Pancreas (tissue), 10 donors: ENCODE results near the gene CDR2L. TPM values are rescaled to one million over a fixed set of nuclear protein-coding genes. Genes with fewer than 3 reads are reported as not detected.
"Not testable (repeated sequence)": the region's sequence is repeated elsewhere in the genome, so short reads cannot be mapped to it uniquely, and the experiment has no call there.

Source experiments
- ATAC-seq, 4 donors: fragments of 200-7000 bp; cut with Tn5 transposase; one replicate each; pipeline versions ENCODE4 v1.8.0 to v1.9.1; 2020; ENCODE audit warnings: mild to moderate bottlenecking in 4 of 4, moderate library complexity in 4 of 4
- DNase-seq, 6 donors: peaks; one replicate each; pipeline ENCODE4 v3.0.0-alpha.2; 2020
- FAIRE-seq: peaks from 2 replicates; lab custom pipeline; 2012; peaks lifted over from hg19 to GRCh38; lab: Jason Lieb, UNC
- H3K27ac ChIP-seq, 4 donors: fragments of 200-600 bp; sonication (generic); 1 replicate in 3 of 4; 2 replicates in 1 of 4; pipeline versions ENCODE4 v1.5.0 to v1.8.0; 2020
- H3K27me3 ChIP-seq, 4 donors: fragments of 200-600 bp; one replicate each; pipeline ENCODE4 v1.8.0; 2021
- H3K36me3 ChIP-seq, 3 donors: fragments of 200-600 bp; sonication (generic) in 1 of 3; one replicate each; pipeline versions ENCODE4 v1.5.0 to v1.8.0; 2020 to 2021
- H3K4me1 ChIP-seq, 3 donors: fragments of 200-600 bp; one replicate each; pipeline ENCODE4 v1.8.0; 2021
- H3K4me3 ChIP-seq, 4 donors: fragments of 200-600 bp; sonication (generic) in 2 of 4; one replicate each; pipeline versions ENCODE4 v1.5.0 to v1.8.0; 2020 to 2021
- H3K9me3 ChIP-seq, 4 donors: fragments of 200-600 bp; one replicate each; pipeline ENCODE4 v1.8.0; 2021
- CTCF ChIP-seq, 4 donors: fragments of 200-600 bp; sonication (generic) in 3 of 4; IDR thresholded peaks; one replicate each; pipeline versions ENCODE4 v1.5.0 to v1.8.0; 2021; ENCODE audit warnings: antibody characterized with exemption in 4 of 4
- WGBS, 2 donors: extraction: QIAGEN DNeasy Blood & Tissue Kit; methylation state at CpG; one replicate each; pipeline ENCODE4 v1.1.7; 2013; 5-methylcytosine and 5-hydroxymethylcytosine counted together
- intact Hi-C, 3 donors: fragments of 100-400 bp; cut with DNase I; formaldehyde crosslinking; loops; one replicate each; pipeline versions ENCODE4 v1.11.1 to v1.14.2; 2022
- polyA plus RNA-seq, 2 donors: library from polyadenylated mRNA; stranded (reverse); fragments of 200-250 nt; gene quantifications; one replicate each; pipeline ENCODE4 v1.2.3, GENCODE V29; 2013
- total RNA-seq, 6 donors: library from RNA; stranded (reverse); fragmentation: NEBNext Ultra II Directional in 4 of 6; extraction: Animal tissue kit (Norgen Biotek cat#: 25700) in 4 of 6; gene quantifications; one replicate each; pipeline versions ENCODE4 v1.2.1 to v1.2.4, GENCODE V29; 2021 to 2023
- donor health status: healthy with polysubstance abuse.
- donor health status: DM: no; HTN: no; CAD: no; lungs with moderate emphysema.
- donor health status: DM: no; HTN: no; CAD: no.
- donor health status: control.
- donor health status: control.
- donor health status: Bipolar disorder and iron deficiency.
- donor health status: DM: yes; HTN: yes; CAD: no.
- donor health status: DM: no; HTN: no; CAD: no.
- donor health status: DM: no; HTN: no; CAD: no.
- donor health status: DM: yes; HTN: yes; CAD: no.

Gene CDR2L
- total and polyA plus RNA-seq, 8 donors = 2.3 to 11.2 (median 4.1) TPM

DNA sequence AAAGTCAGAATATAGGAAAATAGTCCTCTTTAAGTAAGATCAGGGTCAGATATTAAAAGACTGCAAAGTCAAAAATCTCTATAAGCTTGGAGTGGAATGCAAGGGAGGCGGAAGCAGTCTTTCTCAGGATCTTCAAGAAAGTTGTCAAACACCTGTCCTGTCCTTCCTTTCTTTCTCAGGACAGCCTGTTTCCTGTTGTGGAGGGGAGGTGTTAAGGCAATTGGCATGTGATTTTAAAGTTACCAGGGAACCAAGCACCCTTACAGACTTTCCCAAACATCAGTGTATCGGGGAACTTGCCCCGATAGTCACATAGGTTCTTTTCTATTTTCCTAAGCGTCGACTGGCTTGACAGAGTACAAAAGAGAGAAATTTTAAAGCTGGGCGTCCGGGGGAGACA, 57.3 kb downstream of the CDR2L start:
- H3K36me3 ChIP-seq = peaks cover 4 to 23% (median 5%) of the 10 kb centered on the region in 3 donors
- ATAC-seq (no peak), FAIRE-seq (no peak), DNase-seq (no peak)
- H3K9me3 ChIP-seq = no peaks in the 10 kb centered on the region
- no peak overlapping the region for H3K4me3 ChIP-seq
- no peak for TF ChIP-seq CTCF (IDR thresholded peaks at IDR 0.05)
- peaks cover 4 to 19% (median 10%) of the 10 kb centered on the region in 3 donors for H3K4me1 ChIP-seq
- no peaks in the 10 kb centered on the region for H3K27me3 ChIP-seq
- no peak overlapping the region for H3K27ac ChIP-seq
- intact Hi-C loops = no loop called here
- WGBS, 2 donors = 82 to 83% methylated on average over 7 of the region's 7 CpGs

- WGBS, 2 donors = 14 to 16% methylated on average over 25 of the region's 25 CpGs
- Histone ChIP-seq H3K27ac (peak overlapping the region; percentile 69 to 91 (median 88)), H3K36me3 (peaks cover 0 to 12% (median 4%) of the 10 kb centered on the region in 3 donors), H3K4me3 (peak overlapping the region; percentile 73 to 97 (median 93)), H3K4me1 (peaks cover 4 to 19% (median 10%) of the 10 kb centered on the region in 3 donors)
- H3K27me3 ChIP-seq, ATAC-seq, DNase-seq, FAIRE-seq, H3K9me3 ChIP-seq, intact Hi-C loops: not testable (repeated sequence)
Observed at GRCh38 chr17:75045946-75046406, 58.5 kb downstream of the CDR2L start.

DNA sequence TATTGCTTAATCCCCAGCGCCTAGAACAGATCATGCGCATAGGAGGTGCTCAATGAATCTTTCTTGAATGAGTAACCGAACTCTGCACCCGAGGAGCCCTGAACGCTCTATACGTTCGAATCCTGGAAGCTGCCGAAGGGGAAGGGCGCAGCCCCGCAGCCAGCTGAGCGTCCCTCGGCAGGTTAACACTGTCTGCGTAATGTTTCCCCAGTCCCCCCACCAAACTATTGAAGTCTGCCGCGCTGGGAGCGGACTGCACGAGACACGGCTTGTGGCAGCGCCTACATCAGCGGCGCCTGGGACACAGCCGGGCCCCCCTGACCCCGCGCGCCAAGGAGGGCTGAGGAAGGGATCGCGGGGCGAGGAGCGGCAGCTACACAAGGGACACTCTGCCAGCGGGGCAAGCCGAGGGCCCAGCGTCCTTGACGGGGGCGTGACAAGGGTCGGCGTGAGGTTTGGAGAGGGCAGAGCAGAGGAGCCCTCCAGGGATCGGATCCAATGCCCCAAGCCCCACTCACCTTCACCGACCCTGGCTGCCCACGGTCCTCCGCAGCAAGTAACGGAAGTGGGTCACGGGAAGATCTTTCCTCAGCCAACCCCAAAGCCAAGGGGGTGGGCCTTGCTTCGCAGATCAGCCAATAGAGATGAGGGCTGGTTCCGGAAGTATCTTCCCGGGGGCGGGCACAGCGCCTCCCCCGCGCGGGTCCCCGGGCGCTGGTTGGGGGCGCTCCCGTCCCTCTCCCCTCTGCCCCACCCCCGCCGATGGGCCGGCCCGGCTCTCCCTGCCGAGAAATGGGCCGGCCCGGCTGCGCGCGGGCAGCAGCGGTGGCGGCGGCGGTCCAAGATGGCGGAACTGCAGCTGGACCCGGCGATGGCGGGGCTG, 59.2 kb downstream of the CDR2L start, which contains the start of the genes ATP5PD and KCTD2:
Gene ATP5PD, minus strand, starts transcription at position 563 of the 883 bp plus-strand sequence. CDS start 4,319 bp downstream, outside the sequence.
Gene KCTD2, plus strand, starts transcription at position 819 of the 883 bp plus-strand sequence. Its CDS starts 26 bp downstream, at position 845.
- intact Hi-C loops = no loop called here
- TF ChIP-seq CTCF (IDR thresholded peaks at IDR 0.05) = no peak
- H3K4me1 ChIP-seq = peaks cover 4 to 19% (median 10%) of the 10 kb centered on the region in 3 donors
- FAIRE-seq (no peak), DNase-seq (peak; percentile 94 to 97 (median 96)), ATAC-seq (peak; percentile 98)
- no peaks in the 10 kb centered on the region for H3K9me3 ChIP-seq
- peak within 1 kb of the TSS; percentile 73 to 97 (median 93) for H3K4me3 ChIP-seq
- peak within 1 kb of the TSS; percentile 69 to 91 (median 88) for H3K27ac ChIP-seq
- peaks cover 0 to 6% (median 4%) of the 10 kb centered on the region in 3 donors for H3K36me3 ChIP-seq
- no peaks in the 10 kb centered on the region for H3K27me3 ChIP-seq
- 0 to 1% methylated on average over 51 to 72 of the region's 72 CpGs for WGBS, 2 donors

GRCh38 chr17:75047398-75048098, 60.1 kb downstream of the CDR2L start:
- Histone ChIP-seq H3K4me1 (peaks cover 4 to 19% (median 10%) of the 10 kb centered on the region in 3 donors), H3K27ac (peak overlapping the region in 3 of 4 donors; percentile 42 to 90 (median 50)), H3K9me3 (no peaks in the 10 kb centered on the region), H3K36me3 (no peaks in the 10 kb centered on the region), H3K27me3 (no peaks in the 10 kb centered on the region), H3K4me3 (peak overlapping the region; percentile 73 to 97 (median 93))
- ATAC-seq (no peak), DNase-seq (peak; percentile 30 to 80 (median 58)), FAIRE-seq (no peak)
- TF ChIP-seq CTCF (IDR thresholded peaks at IDR 0.05) = no peak
- intact Hi-C loops = no loop called here
- 0 to 1% methylated on average over 23 to 38 of the region's 38 CpGs for WGBS, 2 donors
